Ishikawa (cell line): ENCODE results near the gene C16orf90.
"Not testable (repeated sequence)": the region's sequence is repeated elsewhere in the genome, so short reads cannot be mapped to it uniquely, and the experiment has no call there.

ENCODE experiments used
- FOXM1 ChIP-seq: IDR thresholded peaks from 2 replicates; pipeline ENCODE4 v1.6.1; 2012; ENCODE audit warnings: low read depth, borderline replicate concordance
- YY1 ChIP-seq: IDR thresholded peaks from 2 replicates; pipeline ENCODE4 v1.6.1; 2012; ENCODE audit warnings: low read depth
- TF ChIP-seq, protein P1 (sequence below): IDR thresholded peaks from 2 replicates; pipeline ENCODE4 v1.6.1; 2012; ENCODE audit warnings: low read depth, mild to moderate bottlenecking
- TF ChIP-seq, protein P2 (sequence below): IDR thresholded peaks from 2 replicates; pipeline ENCODE4 v1.6.1; 2012

DNA sequence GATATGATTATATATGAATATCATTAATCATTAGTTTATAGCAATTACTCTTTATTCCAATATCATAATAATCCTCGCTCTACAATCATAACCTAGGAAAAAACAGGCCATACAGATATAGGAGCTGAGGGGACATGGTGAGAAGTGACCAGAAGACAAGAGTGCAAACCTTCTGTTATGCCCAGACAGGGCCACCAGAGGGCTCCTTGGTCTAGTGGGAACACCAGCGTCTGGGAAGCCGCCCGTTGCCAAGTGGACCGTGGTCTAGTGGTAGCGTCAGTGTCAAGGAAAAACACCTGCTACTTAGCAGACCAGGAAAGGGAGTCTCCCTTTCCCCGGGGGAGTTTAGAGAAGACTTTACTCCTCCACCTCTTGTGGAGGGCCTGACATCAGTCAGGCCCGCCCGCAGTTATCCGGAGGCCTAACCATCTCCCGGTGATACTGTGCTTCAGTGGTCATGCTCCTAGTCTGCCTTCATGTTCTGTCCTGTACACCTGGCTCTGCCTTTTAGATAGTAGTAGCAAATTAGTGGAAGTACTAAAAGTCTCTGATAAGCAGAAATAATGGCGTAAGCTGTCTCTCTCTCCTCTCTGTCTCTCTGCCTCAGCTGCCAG is 32.0 kb upstream of the C16orf90 start:
- TF ChIP-seq FOXM1, YY1: not testable (repeated sequence)
- TF ChIP-seq, protein P1, sequence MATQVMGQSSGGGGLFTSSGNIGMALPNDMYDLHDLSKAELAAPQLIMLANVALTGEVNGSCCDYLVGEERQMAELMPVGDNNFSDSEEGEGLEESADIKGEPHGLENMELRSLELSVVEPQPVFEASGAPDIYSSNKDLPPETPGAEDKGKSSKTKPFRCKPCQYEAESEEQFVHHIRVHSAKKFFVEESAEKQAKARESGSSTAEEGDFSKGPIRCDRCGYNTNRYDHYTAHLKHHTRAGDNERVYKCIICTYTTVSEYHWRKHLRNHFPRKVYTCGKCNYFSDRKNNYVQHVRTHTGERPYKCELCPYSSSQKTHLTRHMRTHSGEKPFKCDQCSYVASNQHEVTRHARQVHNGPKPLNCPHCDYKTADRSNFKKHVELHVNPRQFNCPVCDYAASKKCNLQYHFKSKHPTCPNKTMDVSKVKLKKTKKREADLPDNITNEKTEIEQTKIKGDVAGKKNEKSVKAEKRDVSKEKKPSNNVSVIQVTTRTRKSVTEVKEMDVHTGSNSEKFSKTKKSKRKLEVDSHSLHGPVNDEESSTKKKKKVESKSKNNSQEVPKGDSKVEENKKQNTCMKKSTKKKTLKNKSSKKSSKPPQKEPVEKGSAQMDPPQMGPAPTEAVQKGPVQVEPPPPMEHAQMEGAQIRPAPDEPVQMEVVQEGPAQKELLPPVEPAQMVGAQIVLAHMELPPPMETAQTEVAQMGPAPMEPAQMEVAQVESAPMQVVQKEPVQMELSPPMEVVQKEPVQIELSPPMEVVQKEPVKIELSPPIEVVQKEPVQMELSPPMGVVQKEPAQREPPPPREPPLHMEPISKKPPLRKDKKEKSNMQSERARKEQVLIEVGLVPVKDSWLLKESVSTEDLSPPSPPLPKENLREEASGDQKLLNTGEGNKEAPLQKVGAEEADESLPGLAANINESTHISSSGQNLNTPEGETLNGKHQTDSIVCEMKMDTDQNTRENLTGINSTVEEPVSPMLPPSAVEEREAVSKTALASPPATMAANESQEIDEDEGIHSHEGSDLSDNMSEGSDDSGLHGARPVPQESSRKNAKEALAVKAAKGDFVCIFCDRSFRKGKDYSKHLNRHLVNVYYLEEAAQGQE: not testable (repeated sequence)
- TF ChIP-seq, protein P2, sequence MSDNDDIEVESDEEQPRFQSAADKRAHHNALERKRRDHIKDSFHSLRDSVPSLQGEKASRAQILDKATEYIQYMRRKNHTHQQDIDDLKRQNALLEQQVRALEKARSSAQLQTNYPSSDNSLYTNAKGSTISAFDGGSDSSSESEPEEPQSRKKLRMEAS: not testable (repeated sequence)
